Measurements from ENCODE around the gene MGARP.

GRCh38 chr4:139219450-139220055, 60.5 kb downstream of the MGARP start:
- TF ChIP-seq CTCF (IDR thresholded peaks at IDR 0.05), result no peak
- TF ChIP-seq POLR2AphosphoS5 (IDR thresholded peaks at IDR 0.05; ENCODE audit: low read depth, low read length), result no peak
- TF ChIP-seq REST (IDR thresholded peaks at IDR 0.05; ENCODE audit: insufficient read depth in 1 of 2, low read depth in 2 of 2, low read length in 1 of 2), result no peak
- no peak for TF ChIP-seq TCF7L2 (IDR thresholded peaks at IDR 0.05; ENCODE audit: low read depth, low read length)
- no peak for TF ChIP-seq SIN3A (IDR thresholded peaks at IDR 0.05; ENCODE audit: borderline replicate concordance, insufficient read depth, low read depth, low read length)
